Spinal cord (tissue), 10 donors: ENCODE measurements around the gene KAT14. TPM values are rescaled to one million over a fixed set of nuclear protein-coding genes. Genes with fewer than 3 reads are reported as not detected.
"Not testable (repeated sequence)": the region's sequence is repeated elsewhere in the genome, so short reads cannot be mapped to it uniquely, and the experiment has no call there.

Experiments used
- DNase-seq, 6 donors: peaks; one replicate each; pipeline versions ENCODE4 v3.0.0 to v3.0.0-alpha.2; 2013 to 2015; ENCODE audit warnings: low spot score in 6 of 6, low read depth in 4 of 6
- H3K27ac ChIP-seq: one replicate; pipeline ENCODE4 v1.5.1; 2013; ENCODE audit warnings: low read depth, low read length, control low read depth
- H3K27me3 ChIP-seq: one replicate; pipeline ENCODE4 v1.6.1; 2013; ENCODE audit warnings: low read length; ENCODE audit not compliant: control insufficient read depth, insufficient read depth
- H3K36me3 ChIP-seq: one replicate; pipeline ENCODE4 v1.6.1; 2013; ENCODE audit warnings: low read length; ENCODE audit not compliant: control insufficient read depth, insufficient read depth
- H3K4me1 ChIP-seq: one replicate; pipeline ENCODE4 v1.6.1; 2013; ENCODE audit warnings: low read length; ENCODE audit not compliant: control insufficient read depth, insufficient read depth
- H3K4me3 ChIP-seq: one replicate; pipeline ENCODE4 v1.5.1; 2013; ENCODE audit warnings: low read depth, low read length, control low read depth
- H3K9me3 ChIP-seq: one replicate; pipeline ENCODE4 v1.6.1; 2013; ENCODE audit warnings: low read length; ENCODE audit not compliant: control insufficient read depth, insufficient read depth
- WGBS: methylation state at CpG from one replicate; pipeline ENCODE4 v1.1.5; 2013; ENCODE audit warnings: missing lambda C conversion rate; ENCODE audit not compliant: insufficient coverage; 5-methylcytosine and 5-hydroxymethylcytosine counted together
- long read RNA-seq, 4 donors: transcript quantifications; one replicate each; lab custom pipeline, GENCODE V29; 2026
- polyA plus RNA-seq, 2 donors: library from polyadenylated mRNA; unstranded; fragments of 120-200 nt; gene quantifications; one replicate each; pipeline ENCODE4 v1.2.1, GENCODE V29; 2013; ENCODE audit not compliant: insufficient read length in 2 of 2
- total RNA-seq, 2 donors: library from RNA; depleted of rRNA in 1 of 2; stranded (reverse); fragments of 120-200 nt in 1 of 2; fragments of >200 nt in 1 of 2; gene quantifications; one replicate each; pipeline versions ENCODE4 v1.2.3 to v1.2.4, GENCODE V29; 2013 to 2014
- donor health status: healthy.

KAT14 gene, protein sequence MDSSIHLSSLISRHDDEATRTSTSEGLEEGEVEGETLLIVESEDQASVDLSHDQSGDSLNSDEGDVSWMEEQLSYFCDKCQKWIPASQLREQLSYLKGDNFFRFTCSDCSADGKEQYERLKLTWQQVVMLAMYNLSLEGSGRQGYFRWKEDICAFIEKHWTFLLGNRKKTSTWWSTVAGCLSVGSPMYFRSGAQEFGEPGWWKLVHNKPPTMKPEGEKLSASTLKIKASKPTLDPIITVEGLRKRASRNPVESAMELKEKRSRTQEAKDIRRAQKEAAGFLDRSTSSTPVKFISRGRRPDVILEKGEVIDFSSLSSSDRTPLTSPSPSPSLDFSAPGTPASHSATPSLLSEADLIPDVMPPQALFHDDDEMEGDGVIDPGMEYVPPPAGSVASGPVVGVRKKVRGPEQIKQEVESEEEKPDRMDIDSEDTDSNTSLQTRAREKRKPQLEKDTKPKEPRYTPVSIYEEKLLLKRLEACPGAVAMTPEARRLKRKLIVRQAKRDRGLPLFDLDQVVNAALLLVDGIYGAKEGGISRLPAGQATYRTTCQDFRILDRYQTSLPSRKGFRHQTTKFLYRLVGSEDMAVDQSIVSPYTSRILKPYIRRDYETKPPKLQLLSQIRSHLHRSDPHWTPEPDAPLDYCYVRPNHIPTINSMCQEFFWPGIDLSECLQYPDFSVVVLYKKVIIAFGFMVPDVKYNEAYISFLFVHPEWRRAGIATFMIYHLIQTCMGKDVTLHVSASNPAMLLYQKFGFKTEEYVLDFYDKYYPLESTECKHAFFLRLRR
- total RNA-seq = 10 to 100 TPM; 19.6 to 20.5 TPM
- polyA plus RNA-seq = 10 to 100 TPM; 25.3 to 25.8 TPM
- long read RNA-seq, donor 1, partial matches to known transcripts = 10 of 12 reads
- long read RNA-seq, donor 1, other reads (novel, unspliced or antisense) = 0 of 12 reads
- long read RNA-seq, donor 2 = 0 reads
- long read RNA-seq, donor 3, partial matches to known transcripts = 0 of 1 reads
- long read RNA-seq, donor 3, other reads (novel, unspliced or antisense) = 0 of 1 reads
- long read RNA-seq, donor 4, partial matches to known transcripts = 0 of 3 reads
- long read RNA-seq, donor 4, other reads (novel, unspliced or antisense) = 0 of 3 reads

DNA sequence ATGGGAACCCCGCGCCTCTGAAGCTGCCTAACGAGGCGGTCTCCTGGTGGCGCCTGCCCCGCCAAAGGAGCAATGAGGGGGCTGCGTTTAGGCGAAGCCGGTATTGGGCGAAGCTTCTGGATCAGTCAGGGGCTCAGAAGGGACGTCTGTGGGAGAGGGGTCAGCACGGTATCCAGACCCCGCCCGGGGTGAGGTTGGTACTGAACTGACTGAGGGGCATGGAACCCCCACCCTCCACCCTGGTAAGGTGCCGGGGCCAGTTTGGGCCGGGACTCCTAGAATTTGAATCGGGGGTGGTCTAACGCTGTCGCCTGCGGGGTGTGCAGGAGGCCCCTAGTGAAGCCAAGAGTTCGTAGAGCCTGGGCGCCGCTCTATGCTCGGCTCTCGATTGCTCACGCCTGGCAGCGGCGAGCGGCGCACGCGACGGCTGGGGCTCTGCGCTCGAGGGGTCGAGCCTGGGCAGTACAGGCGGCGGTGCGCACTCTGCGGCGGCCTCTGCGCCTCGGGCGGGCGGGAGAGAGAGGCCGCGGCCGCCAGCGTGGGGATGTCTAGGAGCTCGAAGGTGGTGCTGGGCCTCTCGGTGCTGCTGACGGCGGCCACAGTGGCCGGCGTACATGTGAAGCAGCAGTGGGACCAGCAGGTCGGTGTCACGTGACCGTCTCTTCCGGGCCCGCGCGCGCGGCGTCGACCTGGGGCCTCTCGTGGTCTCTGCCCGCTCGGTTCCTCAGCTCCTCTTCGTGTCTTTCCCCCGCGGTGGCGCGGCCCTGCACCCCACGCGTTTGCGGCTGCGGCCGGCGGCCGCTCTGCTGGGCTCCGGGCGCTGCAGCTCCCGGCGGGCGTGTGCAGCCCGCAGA, at the start of gene KAT14, which contains the start of gene PET117:
Gene KAT14, plus strand, starts transcription at position 452 of the 854 bp plus-strand sequence. CDS start 4,798 bp downstream, outside the sequence.
Gene PET117, plus strand, starts transcription at position 452 of the 854 bp plus-strand sequence. Its CDS starts 93 bp downstream, at position 545.
- DNase-seq = peak; percentile 92 to 99 (median 96)
- H3K4me3 ChIP-seq = peak within 1 kb of the TSS; percentile 96
- under 1% methylated on average over 86 of the region's 87 CpGs for WGBS
- H3K9me3 ChIP-seq = no peaks in the 10 kb centered on the region
- peaks cover 5% of the 10 kb centered on the region for H3K36me3 ChIP-seq
- H3K4me1 ChIP-seq = peaks cover 6% of the 10 kb centered on the region
- H3K27ac ChIP-seq = peak within 1 kb of the TSS; percentile 79
- no peaks in the 10 kb centered on the region for H3K27me3 ChIP-seq

DNA sequence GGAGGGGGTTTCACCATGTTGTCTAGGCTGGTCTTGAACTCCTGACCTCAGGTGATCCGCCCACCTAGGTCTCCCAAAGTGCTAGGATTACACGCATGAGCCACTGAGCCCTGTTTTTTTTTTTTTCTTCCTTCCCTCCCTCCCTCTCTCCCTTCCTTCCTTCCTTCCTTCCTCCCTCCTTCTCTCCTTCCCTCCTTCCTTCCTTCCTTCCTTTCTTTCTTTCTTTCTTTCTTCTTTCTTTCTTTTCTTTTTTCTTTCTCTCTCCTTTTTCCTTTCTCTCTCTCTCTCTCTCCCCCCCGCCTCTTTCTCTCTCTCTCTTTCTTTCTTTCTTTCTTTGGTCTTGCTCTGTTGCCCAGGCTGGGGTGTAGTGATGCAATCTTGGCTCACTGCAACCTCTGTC, 49.4 kb upstream of the KAT14 start:
- H3K4me1 ChIP-seq, H3K4me3 ChIP-seq, DNase-seq, H3K27ac ChIP-seq, H3K36me3 ChIP-seq, H3K9me3 ChIP-seq, H3K27me3 ChIP-seq: not testable (repeated sequence)
- 86% methylated on average over 2 of the region's 3 CpGs for whole genome bisulfite sequencing

DNA sequence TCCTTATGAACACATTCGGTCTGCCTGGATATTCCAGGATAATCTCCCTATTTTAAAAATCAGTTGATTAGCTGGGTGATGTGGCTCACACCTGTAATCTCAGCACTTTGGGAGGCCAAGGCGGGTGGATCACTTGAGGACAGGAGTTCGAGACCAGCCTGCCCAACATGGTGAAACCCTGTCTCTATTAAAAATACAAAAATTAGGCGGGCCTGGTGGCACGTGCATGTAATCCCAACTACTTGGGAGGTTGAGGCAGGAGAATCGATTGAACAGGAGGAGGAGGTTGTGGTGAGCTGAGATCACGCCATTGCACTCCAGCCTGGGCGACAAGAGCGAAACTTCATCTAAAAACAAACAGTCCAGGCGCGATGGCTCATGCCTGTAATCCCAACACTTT, 48.8 kb upstream of the KAT14 start:
- H3K36me3 ChIP-seq, H3K4me1 ChIP-seq, H3K27me3 ChIP-seq, DNase-seq, H3K4me3 ChIP-seq, H3K27ac ChIP-seq, H3K9me3 ChIP-seq: not testable (repeated sequence)
- WGBS = no CpG with 5 or more reads among the region's 11 CpGs

DNA sequence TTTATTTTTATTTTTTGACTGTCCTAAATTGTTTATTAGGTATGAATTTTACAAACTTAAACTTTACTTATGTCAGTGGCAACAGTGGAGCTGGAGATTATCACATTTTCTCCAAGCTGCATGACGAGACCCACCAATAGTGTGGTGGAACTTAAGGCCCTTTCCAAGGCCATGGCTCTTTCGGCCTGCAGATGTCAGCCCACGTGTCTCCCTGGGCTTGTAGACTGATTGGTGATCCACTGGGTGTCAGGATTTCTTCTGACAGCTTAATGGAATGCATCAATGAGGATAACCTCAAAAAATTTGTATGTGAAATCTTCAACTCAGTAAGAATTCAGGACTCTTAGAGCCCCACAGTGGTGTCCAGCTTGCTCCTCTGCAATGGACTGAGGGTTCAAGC, 47.6 kb upstream of the KAT14 start:
- Histone ChIP-seq H3K4me3 (no peak overlapping the region), H3K4me1 (no peaks in the 10 kb centered on the region), H3K9me3 (no peaks in the 10 kb centered on the region), H3K36me3 (no peaks in the 10 kb centered on the region), H3K27me3 (no peaks in the 10 kb centered on the region), H3K27ac (no peak overlapping the region)
- no peak for DNase-seq
- no CpG with 5 or more reads among the region's 3 CpGs for WGBS

DNA sequence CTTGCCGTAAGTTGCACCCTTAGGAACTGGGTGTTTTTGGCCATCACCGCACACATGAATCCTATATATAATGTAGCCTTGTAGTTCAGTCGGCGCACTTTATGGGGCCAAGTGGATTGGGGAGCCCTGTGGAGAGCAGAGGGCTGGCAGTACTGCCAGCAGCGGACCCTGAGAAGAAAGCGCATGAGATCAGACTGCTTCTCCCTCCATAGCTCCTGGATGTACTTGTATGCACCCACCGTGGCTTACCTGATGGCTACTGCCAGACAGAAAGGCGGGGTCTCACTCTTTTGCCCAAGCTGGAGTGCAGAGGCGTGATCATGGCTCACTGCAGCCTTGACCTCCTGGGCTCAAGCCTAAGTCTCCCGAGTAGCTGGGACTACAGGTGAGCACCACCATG, 47.2 kb upstream of the KAT14 start:
- no peak for DNase-seq
- no peaks in the 10 kb centered on the region for H3K4me1 ChIP-seq
- H3K27me3 ChIP-seq = no peaks in the 10 kb centered on the region
- no peaks in the 10 kb centered on the region for H3K9me3 ChIP-seq
- no peak overlapping the region for H3K4me3 ChIP-seq
- H3K36me3 ChIP-seq = no peaks in the 10 kb centered on the region
- WGBS = 94% methylated on average over 7 of the region's 10 CpGs
- no peak overlapping the region for H3K27ac ChIP-seq

DNA sequence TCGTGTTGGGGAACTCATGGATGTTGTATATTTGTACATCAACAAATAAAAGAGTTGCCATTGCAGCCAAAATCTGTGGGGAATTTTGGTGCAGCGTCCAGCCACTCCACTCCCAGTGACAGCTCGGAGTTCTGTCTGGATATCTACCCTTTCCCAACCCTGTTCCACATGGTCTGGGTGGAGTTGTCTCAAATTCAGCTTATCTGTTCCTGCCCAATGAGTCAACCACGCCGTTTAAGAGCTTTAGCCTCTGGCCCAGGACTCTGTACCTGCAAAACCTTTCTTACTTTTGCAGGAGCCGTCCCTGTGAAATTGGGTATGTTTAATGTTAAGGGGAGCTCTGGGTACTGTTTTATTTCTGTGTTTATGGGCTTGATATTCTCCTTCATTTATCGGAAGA, 46.0 kb upstream of the KAT14 start:
- no peaks in the 10 kb centered on the region for H3K4me1 ChIP-seq
- no peak overlapping the region for H3K27ac ChIP-seq
- WGBS = 90% methylated on average over 2 of the region's 7 CpGs
- H3K4me3 ChIP-seq = no peak overlapping the region
- DNase-seq = no peak
- H3K36me3 ChIP-seq = no peaks in the 10 kb centered on the region
- no peaks in the 10 kb centered on the region for H3K27me3 ChIP-seq
- H3K9me3 ChIP-seq = no peaks in the 10 kb centered on the region

DNA sequence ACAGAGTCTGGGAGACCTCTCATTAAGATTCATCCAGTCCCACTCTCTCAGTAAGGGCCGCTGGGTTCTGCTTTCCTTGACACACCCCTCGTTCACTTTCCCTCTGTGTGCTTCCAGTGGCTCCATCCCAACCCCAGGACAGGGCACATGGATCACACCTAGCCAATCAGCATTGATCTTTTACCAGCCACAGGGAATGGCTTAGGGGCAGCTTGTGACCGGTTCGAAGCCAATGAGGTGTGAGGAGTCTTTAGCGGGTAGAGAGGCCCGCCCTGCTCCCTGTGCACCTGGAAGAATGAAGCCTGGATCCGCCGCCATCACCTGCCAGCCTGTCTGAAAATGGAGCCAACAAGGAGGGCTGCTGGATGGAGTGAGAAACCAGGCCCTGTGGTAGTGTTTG, 44.8 kb upstream of the KAT14 start:
- H3K4me1 ChIP-seq = no peaks in the 10 kb centered on the region
- no peak overlapping the region for H3K27ac ChIP-seq
- 86% methylated on average over 6 of the region's 8 CpGs for WGBS
- DNase-seq = no peak
- H3K36me3 ChIP-seq = no peaks in the 10 kb centered on the region
- no peaks in the 10 kb centered on the region for H3K9me3 ChIP-seq
- H3K27me3 ChIP-seq = no peaks in the 10 kb centered on the region
- no peak overlapping the region for H3K4me3 ChIP-seq

DNA sequence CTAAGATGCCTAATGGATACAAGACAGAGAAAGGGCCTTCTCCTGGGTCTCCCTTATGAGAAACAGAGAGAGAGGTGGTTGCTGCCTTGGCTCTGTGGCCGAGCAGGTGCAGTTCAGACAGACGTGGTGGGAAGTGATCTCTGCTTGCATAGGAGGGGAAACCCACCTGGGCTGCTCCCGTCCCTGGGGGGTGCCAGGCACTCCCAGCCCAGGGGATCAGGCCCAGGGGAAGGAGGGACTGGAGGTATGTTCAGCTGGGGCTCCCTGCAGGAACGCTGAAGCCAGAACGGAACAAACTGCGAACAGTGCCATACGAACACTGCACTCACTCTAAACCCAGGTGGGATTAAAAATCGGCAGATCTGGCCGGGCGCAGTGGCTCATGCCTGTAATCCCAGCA, 44.3 kb upstream of the KAT14 start:
- Histone ChIP-seq H3K36me3 (no peaks in the 10 kb centered on the region), H3K4me1 (no peaks in the 10 kb centered on the region), H3K27me3 (no peaks in the 10 kb centered on the region), H3K27ac (no peak overlapping the region), H3K4me3 (no peak overlapping the region), H3K9me3 (no peaks in the 10 kb centered on the region)
- DNase-seq = no peak
- WGBS = 83% methylated on average over 8 of the region's 10 CpGs

DNA sequence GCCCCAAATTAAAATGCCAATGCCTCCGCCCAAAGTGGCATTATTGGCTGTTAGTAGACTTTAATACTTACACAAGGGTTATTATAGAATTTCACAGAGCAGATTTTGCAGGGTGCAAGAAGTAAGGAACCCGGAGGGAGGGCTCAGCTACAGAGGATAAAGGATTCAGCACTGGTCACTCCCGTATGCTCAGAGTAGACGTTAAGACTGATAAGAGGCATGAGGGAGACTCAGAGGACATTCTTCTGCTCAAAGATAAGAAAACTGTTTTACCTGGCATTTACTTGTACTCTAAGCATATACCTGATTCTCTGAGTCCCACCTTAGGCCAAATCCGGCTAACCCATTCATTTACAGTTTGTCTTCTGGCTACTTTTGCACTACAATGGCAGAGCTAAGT, 43.5 kb upstream of the KAT14 start:
- Histone ChIP-seq H3K36me3 (no peaks in the 10 kb centered on the region), H3K4me1 (no peaks in the 10 kb centered on the region), H3K27me3 (no peaks in the 10 kb centered on the region), H3K4me3 (no peak overlapping the region), H3K27ac (no peak overlapping the region), H3K9me3 (no peaks in the 10 kb centered on the region)
- no peak for DNase-seq
- 81% methylated on average over 3 of the region's 5 CpGs for whole genome bisulfite sequencing
